Keratinocyte (primary cell): ENCODE measurements around the gene DMAC2L. TPM values are rescaled to one million over a fixed set of nuclear protein-coding genes. Genes with fewer than 3 reads are reported as not detected.

Source experiments
- DNase-seq: peaks from one replicate; pipeline ENCODE4 v3.0.0-alpha.2; 2011; ENCODE audit warnings: low read depth, missing footprints, low spot score
- FAIRE-seq: peaks from 2 replicates; lab custom pipeline; 2011; peaks lifted over from hg19 to GRCh38; lab: Jason Lieb, UNC
- H2AFZ ChIP-seq: 2 replicates; pipeline ENCODE4 v1.6.0; 2012; ENCODE audit warnings: low read length, control low read depth, inconsistent platforms; ENCODE audit not compliant: control insufficient read depth
- H3K27ac ChIP-seq: 2 replicates; pipeline ENCODE4 v1.5.1; 2011; ENCODE audit warnings: low read length; ENCODE audit not compliant: control insufficient read depth, insufficient read depth
- H3K27me3 ChIP-seq: 3 replicates; pipeline ENCODE4 v1.6.0; 2011; ENCODE audit warnings: low read length; ENCODE audit not compliant: control insufficient read depth, insufficient read depth; ENCODE audit errors: extremely low read depth
- H3K36me3 ChIP-seq, 2 experiments: 2 replicates in 1 of 2; 3 replicates in 1 of 2; pipeline ENCODE4 v1.5.1; 2011; ENCODE audit warnings: low read length in 2 of 2, mild to moderate bottlenecking in 1 of 2; ENCODE audit not compliant: control insufficient read depth in 2 of 2, insufficient read depth in 2 of 2; ENCODE audit errors: extremely low read depth in 1 of 2
- H3K4me1 ChIP-seq: 3 replicates; pipeline ENCODE4 v1.5.1; 2011; ENCODE audit warnings: low read length; ENCODE audit not compliant: control insufficient read depth, insufficient read depth; ENCODE audit errors: extremely low read depth
- H3K4me2 ChIP-seq: 3 replicates; pipeline ENCODE4 v1.6.0; 2011; ENCODE audit warnings: low read depth, low read length; ENCODE audit not compliant: control insufficient read depth, insufficient read depth; ENCODE audit errors: extremely low read depth
- H3K4me3 ChIP-seq, 3 experiments: fragments of 200-600 bp in 1 of 3; sonication (generic) in 1 of 3; 2 replicates in 2 of 3; 3 replicates in 1 of 3; pipeline ENCODE4 v1.5.1; 2011 to 2016; ENCODE audit warnings: low read length in 3 of 3, mild to moderate bottlenecking in 3 of 3, control low read depth in 2 of 3, inconsistent platforms in 1 of 3, low read depth in 1 of 3, mixed read lengths in 1 of 3, mixed run types in 1 of 3, moderate library complexity in 1 of 3; ENCODE audit not compliant: control insufficient read depth in 2 of 3, insufficient read depth in 2 of 3; ENCODE audit errors: extremely low read depth in 1 of 3
- H3K79me2 ChIP-seq: 2 replicates; pipeline ENCODE4 v1.6.0; 2012; ENCODE audit warnings: low read length; ENCODE audit not compliant: control insufficient read depth, insufficient read depth
- H3K9ac ChIP-seq: 3 replicates; pipeline ENCODE4 v1.6.0; 2011; ENCODE audit warnings: low read length; ENCODE audit not compliant: control insufficient read depth, insufficient read depth; ENCODE audit errors: extremely low read depth
- H3K9me1 ChIP-seq: 3 replicates; pipeline ENCODE4 v1.6.0; 2011; ENCODE audit warnings: low read length; ENCODE audit not compliant: control insufficient read depth, insufficient read depth; ENCODE audit errors: extremely low read depth
- H3K9me3 ChIP-seq: 2 replicates; pipeline ENCODE4 v1.5.1; 2012; ENCODE audit warnings: low read depth, low read length; ENCODE audit not compliant: control insufficient read depth
- H4K20me1 ChIP-seq: 3 replicates; pipeline ENCODE4 v1.6.0; 2011; ENCODE audit warnings: low read length; ENCODE audit not compliant: control insufficient read depth, insufficient read depth; ENCODE audit errors: extremely low read depth
- EZH2 ChIP-seq: IDR thresholded peaks from one replicate; pipeline ENCODE4 v1.6.1; 2012; ENCODE audit warnings: inconsistent platforms, mild to moderate bottlenecking, low read length, moderate library complexity
- dilution Hi-C: fragments of 300-500 bp; cut with MboI; formaldehyde crosslinking; loops from one replicate; pipeline ENCODE4 v1.7.0; 2020; ENCODE audit warnings: low sequenced_read_pairs; ENCODE audit not compliant: extremely low pct_ligation_motif_present
- polyA plus RNA-seq, 5 experiments: library from polyadenylated mRNA; depleted of rRNA in 3 of 5; stranded (reverse) in 3 of 5; stranded (forward) in 1 of 5; unstranded in 1 of 5; fragments of >200 nt; gene quantifications; 1 replicate in 1 of 5; 2 replicates in 3 of 5; 3 replicates in 1 of 5; pipeline versions ENCODE4 v1.2.1 to v1.2.3, GENCODE V29; 2011 to 2012; ENCODE audit warnings: missing spikeins in 2 of 5, low read depth in 1 of 5, low replicate concordance in 1 of 5
- TF ChIP-seq, protein P1 (sequence below), 3 experiments: IDR thresholded peaks in 1 of 3; conservative IDR thresholded peaks in 1 of 3; optimal IDR thresholded peaks in 1 of 3; 2 replicates in 2 of 3; 3 replicates in 1 of 3; pipeline versions ENCODE3 to v1.5.1; 2011; ENCODE audit warnings: low read length in 3 of 3, mild to moderate bottlenecking in 3 of 3, moderate library complexity in 2 of 3, control low read depth in 1 of 3, inconsistent platforms in 1 of 3; ENCODE audit not compliant: insufficient read depth in 2 of 3; ENCODE audit errors: extremely low read depth in 1 of 3

Gene DMAC2L
- polyA plus RNA-seq, 1 donor (not counting 4 experiments of a cell fraction or from before 2014, with no cell fraction given) = 12.4 TPM

DNA sequence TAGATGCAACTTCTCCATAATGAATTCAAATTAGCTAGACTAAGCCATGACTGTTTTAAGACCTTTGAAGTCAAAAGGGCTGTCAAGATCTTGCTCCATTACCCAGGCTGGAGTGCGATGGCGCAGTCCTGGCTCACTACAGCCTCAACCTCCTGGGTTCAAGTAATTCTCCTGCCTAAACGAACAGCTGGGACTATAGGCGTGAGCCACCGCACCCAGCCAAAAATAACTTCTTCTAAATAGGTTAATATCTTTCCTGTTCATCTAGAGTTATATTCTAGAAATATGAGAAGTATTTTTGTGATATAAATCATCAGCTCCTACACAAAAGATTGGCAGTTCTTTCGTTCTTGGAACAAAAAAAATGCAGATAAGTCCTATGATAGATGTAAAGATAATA lies 41.2 kb upstream of the DMAC2L start:
- H3K4me2 ChIP-seq = no peak overlapping the region
- no peak for TF ChIP-seq EZH2
- no peak overlapping the region for H3K4me3 ChIP-seq
- no peaks in the 10 kb centered on the region for H3K27me3 ChIP-seq
- no peaks in the 10 kb centered on the region for H3K79me2 ChIP-seq
- no peaks in the 10 kb centered on the region for H3K9me3 ChIP-seq
- dilution Hi-C loops = no loop called here
- FAIRE-seq = no peak
- H3K9me1 ChIP-seq = no peaks in the 10 kb centered on the region
- H4K20me1 ChIP-seq = no peaks in the 10 kb centered on the region
- no peak for DNase-seq
- no peak overlapping the region for H3K27ac ChIP-seq
- H3K4me1 ChIP-seq = peaks cover 10% of the 10 kb centered on the region
- H2AFZ ChIP-seq = no peak overlapping the region
- no peaks in the 10 kb centered on the region for H3K36me3 ChIP-seq
- H3K9ac ChIP-seq = no peak overlapping the region

DNA sequence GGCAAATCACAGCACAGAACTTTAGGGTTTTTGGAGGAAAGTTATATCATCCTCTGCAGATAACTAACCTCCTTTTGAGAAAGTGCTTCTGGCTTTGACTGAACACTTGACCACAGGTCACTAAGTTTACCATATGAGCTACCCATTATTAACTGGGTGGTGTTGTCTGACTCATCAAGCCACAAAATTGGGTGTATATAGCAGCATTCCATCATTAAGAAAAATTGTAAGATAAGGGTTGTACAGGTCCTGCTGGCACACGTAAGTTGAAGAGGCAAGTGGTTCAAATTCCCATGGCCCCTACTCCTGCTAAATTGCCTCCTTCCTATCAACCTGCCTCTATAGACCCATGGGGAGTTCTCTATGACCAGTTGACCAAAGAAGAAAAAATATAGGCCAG lies 39.6 kb upstream of the DMAC2L start:
- Histone ChIP-seq H3K9me1 (no peaks in the 10 kb centered on the region), H3K9ac (no peak overlapping the region), H3K36me3 (no peaks in the 10 kb centered on the region), H2AFZ (no peak overlapping the region), H3K4me2 (no peak overlapping the region), H3K27me3 (no peaks in the 10 kb centered on the region), H3K4me3 (no peak overlapping the region), H3K9me3 (no peaks in the 10 kb centered on the region), H3K4me1 (peaks cover 10% of the 10 kb centered on the region), H4K20me1 (no peaks in the 10 kb centered on the region), H3K79me2 (no peaks in the 10 kb centered on the region), H3K27ac (no peak overlapping the region)
- TF ChIP-seq, protein P1, sequence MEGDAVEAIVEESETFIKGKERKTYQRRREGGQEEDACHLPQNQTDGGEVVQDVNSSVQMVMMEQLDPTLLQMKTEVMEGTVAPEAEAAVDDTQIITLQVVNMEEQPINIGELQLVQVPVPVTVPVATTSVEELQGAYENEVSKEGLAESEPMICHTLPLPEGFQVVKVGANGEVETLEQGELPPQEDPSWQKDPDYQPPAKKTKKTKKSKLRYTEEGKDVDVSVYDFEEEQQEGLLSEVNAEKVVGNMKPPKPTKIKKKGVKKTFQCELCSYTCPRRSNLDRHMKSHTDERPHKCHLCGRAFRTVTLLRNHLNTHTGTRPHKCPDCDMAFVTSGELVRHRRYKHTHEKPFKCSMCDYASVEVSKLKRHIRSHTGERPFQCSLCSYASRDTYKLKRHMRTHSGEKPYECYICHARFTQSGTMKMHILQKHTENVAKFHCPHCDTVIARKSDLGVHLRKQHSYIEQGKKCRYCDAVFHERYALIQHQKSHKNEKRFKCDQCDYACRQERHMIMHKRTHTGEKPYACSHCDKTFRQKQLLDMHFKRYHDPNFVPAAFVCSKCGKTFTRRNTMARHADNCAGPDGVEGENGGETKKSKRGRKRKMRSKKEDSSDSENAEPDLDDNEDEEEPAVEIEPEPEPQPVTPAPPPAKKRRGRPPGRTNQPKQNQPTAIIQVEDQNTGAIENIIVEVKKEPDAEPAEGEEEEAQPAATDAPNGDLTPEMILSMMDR (optimal IDR thresholded peaks at IDR 0.05 in 1 of 3, IDR thresholded peaks at IDR 0.05 in 1 of 3, conservative IDR thresholded peaks at IDR 0.05 in 1 of 3; ENCODE audit: extremely low read depth in 1 of 3, insufficient read depth in 2 of 3, low read length in 3 of 3) = no peak
- TF ChIP-seq EZH2 = no peak
- dilution Hi-C loops = no loop called here
- DNase-seq = peak; percentile 9
- no peak for FAIRE-seq

DNA sequence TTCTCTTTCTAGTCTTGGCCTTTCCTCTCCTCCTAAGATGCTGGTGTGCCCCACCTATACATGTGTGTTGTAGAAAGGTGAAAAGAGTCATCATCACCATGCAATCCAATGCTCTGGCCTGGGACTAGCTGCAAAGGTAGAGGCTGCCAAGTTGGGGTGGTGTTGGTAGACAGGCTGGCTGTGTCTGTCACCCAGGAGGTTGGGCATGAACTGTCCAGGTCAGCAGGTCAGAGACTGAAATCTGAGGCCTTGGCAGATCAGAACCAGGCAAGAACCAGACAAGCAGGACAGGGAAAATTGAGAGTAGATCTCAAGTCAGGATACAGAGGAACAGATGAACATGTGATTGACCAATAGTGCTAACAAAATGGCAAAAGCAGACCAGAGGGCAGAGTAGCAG lies 26.3 kb upstream of the DMAC2L start:
- TF ChIP-seq EZH2 = no peak
- TF ChIP-seq, protein P1 (optimal IDR thresholded peaks at IDR 0.05 in 1 of 3, IDR thresholded peaks at IDR 0.05 in 1 of 3, conservative IDR thresholded peaks at IDR 0.05 in 1 of 3; ENCODE audit: extremely low read depth in 1 of 3, insufficient read depth in 2 of 3, low read length in 3 of 3) = no peak
- Histone ChIP-seq H3K27me3 (no peaks in the 10 kb centered on the region), H3K27ac (no peak overlapping the region), H3K9me3 (no peaks in the 10 kb centered on the region), H3K4me2 (no peak overlapping the region), H3K9me1 (no peaks in the 10 kb centered on the region), H4K20me1 (no peaks in the 10 kb centered on the region), H3K79me2 (no peaks in the 10 kb centered on the region), H3K4me1 (no peaks in the 10 kb centered on the region), H3K4me3 (no peak overlapping the region), H3K9ac (no peak overlapping the region), H2AFZ (no peak overlapping the region), H3K36me3 (no peaks in the 10 kb centered on the region)
- DNase-seq (no peak), FAIRE-seq (no peak)
- dilution Hi-C loops = no loop called here
